Skin of body (tissue), 2 donors: Measurements from ENCODE around the gene RPTOR. TPM values are rescaled to one million over a fixed set of nuclear protein-coding genes. Genes with fewer than 3 reads are reported as not detected.

Source experiments
- DNase-seq: peaks from one replicate; lab custom pipeline; 2025; lab: John Stamatoyannopoulos, UW
- total RNA-seq: library from RNA; depleted of rRNA; stranded (reverse); fragments of >200 nt; gene quantifications from one replicate; pipeline ENCODE4 v1.2.3, GENCODE V29; 2014

Gene RPTOR
- total RNA-seq, 1 donor from 2014 or later, result 22.0 TPM

- no peak for DNase-seq
These were observed 283.3 kb downstream of the RPTOR start for GRCh38 chr17:80827646-80828643.

- DNase-seq, result no peak
These were observed 284.7 kb downstream of the RPTOR start for GRCh38 chr17:80829166-80829813.

- DNase-seq, result no peak
These were observed 285.6 kb downstream of the RPTOR start for GRCh38 chr17:80830020-80830780.

- no peak for DNase-seq
These were observed 286.9 kb downstream of the RPTOR start for GRCh38 chr17:80831491-80831890.

GRCh38 chr17:80832266-80832676 lies 287.6 kb downstream of the RPTOR start:
- DNase-seq, result peak; percentile 60

- peak; percentile 94 for DNase-seq
These were observed 288.4 kb downstream of the RPTOR start for GRCh38 chr17:80832888-80833583.

- DNase-seq, result peak; percentile 62
These were observed 289.6 kb downstream of the RPTOR start for GRCh38 chr17:80833952-80834892.

- no peak for DNase-seq
These were observed 290.2 kb downstream of the RPTOR start for GRCh38 chr17:80834893-80835275.

GRCh38 chr17:80835816-80836657 lies 291.4 kb downstream of the RPTOR start:
- no peak for DNase-seq

GRCh38 chr17:80836658-80836965 lies 292.0 kb downstream of the RPTOR start:
- DNase-seq, result no peak

GRCh38 chr17:80836971-80837481 lies 292.4 kb downstream of the RPTOR start:
- no peak for DNase-seq

- no peak for DNase-seq
These were observed 293.1 kb downstream of the RPTOR start for GRCh38 chr17:80837711-80838110.

- no peak for DNase-seq
These were observed 293.8 kb downstream of the RPTOR start for GRCh38 chr17:80838311-80839025.

- DNase-seq, result no peak
These were observed 294.3 kb downstream of the RPTOR start for GRCh38 chr17:80839026-80839345.

- peak; percentile 41 for DNase-seq
These were observed 294.9 kb downstream of the RPTOR start for GRCh38 chr17:80839511-80839941.

GRCh38 chr17:80839970-80840369 lies 295.3 kb downstream of the RPTOR start:
- no peak for DNase-seq

GRCh38 chr17:80842456-80843013 lies 297.9 kb downstream of the RPTOR start:
- no peak for DNase-seq

GRCh38 chr17:80843741-80844156 lies 299.1 kb downstream of the RPTOR start:
- DNase-seq, result no peak
